HG03066 (cell line): ENCODE results near the gene ARSA.
"Not testable (repeated sequence)": the region's sequence is repeated elsewhere in the genome, so short reads cannot be mapped to it uniquely, and the experiment has no call there.

Experiments
- ATAC-seq: cut with Tn5 transposase; IDR thresholded peaks from one replicate; pipeline ENCODE4 v1.9.1; 2021; ENCODE audit warnings: low read depth; ENCODE audit not compliant: unreplicated experiment

The ARSA gene

GRCh38 chr22:50624347-50625130 is 3.4 kb downstream of the ARSA start:
- no peak for ATAC-seq

- no peak for ATAC-seq
Measured at GRCh38 chr22:50622723-50623327, 5.1 kb downstream of the ARSA start.

- ATAC-seq = no peak
Measured at GRCh38 chr22:50621948-50622722, 5.8 kb downstream of the ARSA start.

GRCh38 chr22:50621356-50621880 is 6.5 kb downstream of the ARSA start:
- no peak for ATAC-seq

GRCh38 chr22:50620593-50621355 is 7.2 kb downstream of the ARSA start:
- ATAC-seq = no peak

GRCh38 chr22:50614296-50614695 is 13.7 kb downstream of the ARSA start:
- not testable (repeated sequence) for ATAC-seq

GRCh38 chr22:50613291-50613981 is 14.5 kb downstream of the ARSA start:
- ATAC-seq = no peak

GRCh38 chr22:50612528-50613221 is 15.3 kb downstream of the ARSA start:
- ATAC-seq = no peak

GRCh38 chr22:50612168-50612527 is 15.8 kb downstream of the ARSA start:
- no peak for ATAC-seq

- no peak for ATAC-seq
Measured at GRCh38 chr22:50611341-50612060, 16.5 kb downstream of the ARSA start.

GRCh38 chr22:50610581-50610980 is 17.4 kb downstream of the ARSA start:
- no peak for ATAC-seq

GRCh38 chr22:50610041-50610451 is 17.9 kb downstream of the ARSA start:
- ATAC-seq = no peak

- no peak for ATAC-seq
Measured at GRCh38 chr22:50609599-50609998, 18.4 kb downstream of the ARSA start.

- ATAC-seq = no peak
Measured at GRCh38 chr22:50608996-50609395, 19.0 kb downstream of the ARSA start.

GRCh38 chr22:50608058-50608840 is 19.7 kb downstream of the ARSA start:
- not testable (repeated sequence) for ATAC-seq

GRCh38 chr22:50607659-50608020 is 20.3 kb downstream of the ARSA start:
- ATAC-seq = no peak

GRCh38 chr22:50606946-50607658 is 20.9 kb downstream of the ARSA start:
- ATAC-seq = no peak
